RWPE1 (cell line): ENCODE measurements around the gene RFT1.

Experiments
- CTCF ChIA-PET: fragments of 350-600 bp; sonication (Branson Sonifier 250); formaldehyde crosslinking; extraction: SDS; loops from one replicate; lab custom pipeline; 2021; lab: Yijun Ruan, JAX
- POLR2A ChIA-PET: fragments of 400-600 bp; formaldehyde crosslinking; extraction: SDS; loops from one replicate; lab custom pipeline; 2020; ENCODE audit warnings: antibody characterized with exemption; ENCODE audit not compliant: low non-redundant PET; lab: Yijun Ruan, JAX
- DNase-seq: peaks from one replicate; pipeline ENCODE4 v3.0.0; 2012; ENCODE audit warnings: low spot score
- H3K27ac ChIP-seq: fragments of 450-650 bp; 2 replicates; pipeline ENCODE4 v1.5.1; 2017
- TF ChIP-seq, protein P1 (sequence below): fragments of 450-650 bp; conservative IDR thresholded peaks from 2 replicates; pipeline ENCODE4 v1.5.1; 2017; ENCODE audit warnings: low read depth, mild to moderate bottlenecking

RFT1 gene

GRCh38 chr3:53079791-53080555 lies 50.3 kb downstream of the RFT1 start:
- POLR2A ChIA-PET = no interaction called here
- H3K27ac ChIP-seq = no peak overlapping the region
- CTCF ChIA-PET = no interaction called here
- DNase-seq = no peak
- TF ChIP-seq, protein P1, sequence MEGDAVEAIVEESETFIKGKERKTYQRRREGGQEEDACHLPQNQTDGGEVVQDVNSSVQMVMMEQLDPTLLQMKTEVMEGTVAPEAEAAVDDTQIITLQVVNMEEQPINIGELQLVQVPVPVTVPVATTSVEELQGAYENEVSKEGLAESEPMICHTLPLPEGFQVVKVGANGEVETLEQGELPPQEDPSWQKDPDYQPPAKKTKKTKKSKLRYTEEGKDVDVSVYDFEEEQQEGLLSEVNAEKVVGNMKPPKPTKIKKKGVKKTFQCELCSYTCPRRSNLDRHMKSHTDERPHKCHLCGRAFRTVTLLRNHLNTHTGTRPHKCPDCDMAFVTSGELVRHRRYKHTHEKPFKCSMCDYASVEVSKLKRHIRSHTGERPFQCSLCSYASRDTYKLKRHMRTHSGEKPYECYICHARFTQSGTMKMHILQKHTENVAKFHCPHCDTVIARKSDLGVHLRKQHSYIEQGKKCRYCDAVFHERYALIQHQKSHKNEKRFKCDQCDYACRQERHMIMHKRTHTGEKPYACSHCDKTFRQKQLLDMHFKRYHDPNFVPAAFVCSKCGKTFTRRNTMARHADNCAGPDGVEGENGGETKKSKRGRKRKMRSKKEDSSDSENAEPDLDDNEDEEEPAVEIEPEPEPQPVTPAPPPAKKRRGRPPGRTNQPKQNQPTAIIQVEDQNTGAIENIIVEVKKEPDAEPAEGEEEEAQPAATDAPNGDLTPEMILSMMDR = no peak

DNA sequence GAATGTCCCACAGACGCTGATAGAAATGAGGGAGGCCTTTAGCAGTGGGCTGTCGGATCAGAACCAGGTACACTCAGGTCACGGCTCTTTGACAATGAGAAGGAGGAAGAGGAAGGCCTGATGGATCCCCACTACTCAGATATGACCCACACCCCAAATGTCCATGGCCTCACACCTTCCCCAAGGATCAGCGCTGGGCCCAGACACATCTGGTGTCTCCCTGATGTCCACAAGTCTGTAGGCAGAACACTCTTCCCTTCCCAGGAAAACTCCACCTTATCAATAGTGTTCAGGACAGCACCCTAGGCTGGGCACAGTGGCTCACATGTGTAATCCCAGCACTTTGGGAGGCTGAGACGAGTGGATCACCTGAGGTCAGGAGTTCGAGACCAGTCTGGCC lies 51.1 kb downstream of the RFT1 start:
- H3K27ac ChIP-seq = no peak overlapping the region
- ChIA-PET CTCF (interaction anchor here (0.6 kb wide), 1 partner anchor 312 kb away, joined by 3 read pairs; no protein-coding TSS in a partner anchor), POLR2A (no interaction called here)
- TF ChIP-seq, protein P1 = no peak
- no peak for DNase-seq

DNA sequence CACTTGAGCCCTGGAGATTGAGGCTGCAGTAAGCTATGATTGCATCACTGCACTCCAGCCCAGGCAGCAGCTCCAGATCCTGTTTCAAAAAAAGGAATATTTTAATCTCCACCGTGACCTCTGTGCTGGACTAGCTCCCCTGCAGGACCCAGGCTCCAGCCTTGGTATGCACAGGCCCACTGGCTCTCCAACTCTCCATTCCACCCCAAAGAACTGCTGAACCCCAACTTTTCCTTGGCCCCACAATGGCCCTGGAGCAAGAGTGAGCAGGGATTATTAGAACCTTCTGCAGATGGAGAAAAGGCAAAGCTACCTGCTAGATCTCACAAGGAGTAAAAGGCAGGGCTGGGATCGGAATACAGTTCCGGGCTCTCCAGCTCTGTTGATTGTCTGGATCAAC lies 51.6 kb downstream of the RFT1 start:
- POLR2A ChIA-PET = no interaction called here
- H3K27ac ChIP-seq = no peak overlapping the region
- CTCF ChIA-PET = interaction anchor here (0.6 kb wide), 1 partner anchor 311 kb away, joined by 3 read pairs; no protein-coding TSS in a partner anchor
- TF ChIP-seq, protein P1 = no peak
- DNase-seq = no peak

DNA sequence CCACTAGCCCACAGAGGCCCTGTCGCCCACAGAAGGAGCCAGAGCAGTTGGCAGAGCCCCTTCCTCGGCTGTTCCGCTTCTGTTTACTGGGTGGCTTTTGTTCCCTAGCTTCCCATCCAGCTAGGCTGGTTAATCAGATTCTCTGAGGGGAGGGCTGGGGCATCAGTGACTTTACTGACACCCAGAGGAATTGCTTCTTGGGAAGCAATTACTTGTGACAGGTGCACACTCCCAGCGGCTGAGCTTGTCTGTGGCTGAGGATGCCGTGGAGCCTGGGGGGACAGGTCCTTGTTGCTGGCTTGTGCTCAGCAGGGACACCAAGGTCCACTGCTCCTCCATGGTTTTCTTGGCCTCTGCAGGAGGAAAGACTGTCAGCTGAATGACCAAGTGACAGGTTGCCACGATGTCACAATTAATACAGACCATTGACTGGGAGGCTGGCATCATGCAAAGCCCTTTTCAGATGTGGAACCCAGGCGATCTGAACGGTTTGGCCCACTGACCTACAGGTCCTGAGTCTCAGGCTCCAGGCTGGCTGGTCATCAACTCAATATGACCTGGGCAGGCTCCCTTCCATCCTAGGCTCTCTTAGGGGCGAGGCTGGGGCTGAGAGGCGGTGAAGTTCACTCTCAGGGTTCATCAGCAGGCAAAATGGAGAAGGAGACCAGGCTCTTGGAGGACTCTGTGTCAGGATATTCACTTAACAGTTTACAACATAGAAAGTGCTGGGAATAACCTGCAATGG lies 52.6 kb downstream of the RFT1 start:
- ChIA-PET CTCF (no interaction called here), POLR2A (no interaction called here)
- TF ChIP-seq, protein P1 = no peak
- H3K27ac ChIP-seq = no peak overlapping the region
- no peak for DNase-seq

GRCh38 chr3:53075743-53076140 lies 54.5 kb downstream of the RFT1 start:
- ChIA-PET CTCF (interaction anchor here (0.6 kb wide), 1 partner anchor 284 kb away, joined by 6 read pairs; no protein-coding TSS in a partner anchor), POLR2A (no interaction called here)
- no peak overlapping the region for H3K27ac ChIP-seq
- no peak for DNase-seq
- TF ChIP-seq, protein P1 = no peak
